GM23338 (cell line): Measurements from ENCODE around the gene SORBS1. TPM values are rescaled to one million over a fixed set of nuclear protein-coding genes. Genes with fewer than 3 reads are reported as not detected.

Experiments used
- ATAC-seq: fragments of 200-7000 bp; cut with Tn5 transposase; 3 replicates; pipeline ENCODE4 v1.9.1; 2020
- DNase-seq: peaks from one replicate; pipeline ENCODE4 v3.0.0-alpha.2; 2015; ENCODE audit warnings: low spot score
- H2AFZ ChIP-seq: fragments of 200-600 bp; sonication (generic); 2 replicates; pipeline ENCODE4 v1.8.0; 2016; ENCODE audit warnings: antibody characterized with exemption, mild to moderate bottlenecking, moderate library complexity
- H3F3A ChIP-seq: fragments of 200-600 bp; sonication (generic); replicated peaks from 2 replicates; pipeline ENCODE4 v1.8.0; 2017; ENCODE audit warnings: antibody characterized with exemption, mixed run types, low read depth
- H3K27ac ChIP-seq: fragments of 200-600 bp; sonication (generic); 2 replicates; pipeline ENCODE4 v1.6.1; 2016; ENCODE audit warnings: low read depth
- H3K27me3 ChIP-seq: fragments of 200-600 bp; sonication (generic); 2 replicates; pipeline ENCODE4 v1.8.0; 2016; ENCODE audit warnings: mild to moderate bottlenecking, mixed run types, moderate library complexity; ENCODE audit not compliant: insufficient read depth
- H3K36me3 ChIP-seq: fragments of 200-600 bp; sonication (generic); 2 replicates; pipeline ENCODE4 v1.8.0; 2016; ENCODE audit warnings: mild to moderate bottlenecking; ENCODE audit not compliant: insufficient read depth
- H3K4me1 ChIP-seq: fragments of 200-600 bp; sonication (generic); 2 replicates; pipeline ENCODE4 v1.8.0; 2016; ENCODE audit warnings: mild to moderate bottlenecking, moderate library complexity; ENCODE audit not compliant: insufficient read depth
- H3K4me2 ChIP-seq: fragments of 200-600 bp; sonication (generic); 2 replicates; pipeline ENCODE4 v1.7.1; 2017; ENCODE audit warnings: mixed run types
- H3K4me3 ChIP-seq: fragments of 200-600 bp; sonication (generic); 2 replicates; pipeline ENCODE4 v1.6.1; 2016; ENCODE audit warnings: mixed run types
- H3K79me2 ChIP-seq: fragments of 200-600 bp; sonication (generic); replicated peaks from 2 replicates; pipeline ENCODE4 v1.8.0; 2017; ENCODE audit warnings: mild to moderate bottlenecking; ENCODE audit not compliant: insufficient read depth
- H3K9me2 ChIP-seq: fragments of 200-600 bp; sonication (generic); 2 replicates; pipeline ENCODE4 v1.8.0; 2017; ENCODE audit not compliant: insufficient read depth
- H4K20me1 ChIP-seq: fragments of 200-600 bp; sonication (generic); replicated peaks from 2 replicates; pipeline ENCODE4 v1.8.0; 2017; ENCODE audit warnings: mild to moderate bottlenecking; ENCODE audit not compliant: insufficient read depth
- H3K27ac Mint-ChIP-seq: 2 replicates; pipeline ENCODE4 v1.8.0; 2020; ENCODE audit warnings: inconsistent platforms, mild to moderate bottlenecking, moderate library complexity, mixed read lengths
- H3K27me3 Mint-ChIP-seq: 3 replicates; pipeline ENCODE4 v1.8.0; 2022; ENCODE audit warnings: low read depth, mild to moderate bottlenecking, moderate library complexity, mixed read lengths, inconsistent platforms; ENCODE audit not compliant: insufficient read depth, poor library complexity
- H3K36me3 Mint-ChIP-seq: 3 replicates; pipeline ENCODE4 v1.8.0; 2021; ENCODE audit warnings: low read depth, mild to moderate bottlenecking, inconsistent platforms, moderate library complexity, mixed read lengths
- H3K4me1 Mint-ChIP-seq: 3 replicates; pipeline ENCODE4 v1.8.0; 2020; ENCODE audit warnings: mild to moderate bottlenecking, inconsistent platforms, mixed read lengths
- H3K4me3 Mint-ChIP-seq: 3 replicates; pipeline ENCODE4 v1.8.0; 2021; ENCODE audit warnings: moderate library complexity, mild to moderate bottlenecking, inconsistent platforms, mixed read lengths
- H3K9me3 Mint-ChIP-seq: 3 replicates; pipeline ENCODE4 v1.8.0; 2020; ENCODE audit warnings: moderate library complexity, mild to moderate bottlenecking, inconsistent platforms, mixed read lengths
- CREB1 ChIP-seq: fragments of 250-450 bp; sonication (Bioruptor Pico); IDR thresholded peaks from 2 replicates; pipeline ENCODE4 v1.5.0; 2020; ENCODE audit warnings: low read depth, mild to moderate bottlenecking, moderate library complexity
- CTCF ChIP-seq, 2 experiments: fragments of 200-600 bp in 1 of 2; sonication (generic) in 1 of 2; conservative IDR thresholded peaks; 2 replicates each; pipeline versions ENCODE4 v1.5.1 to v1.6.1; 2016 to 2017; ENCODE audit warnings: antibody characterized with exemption in 2 of 2, low read depth in 2 of 2, mild to moderate bottlenecking in 2 of 2, moderate library complexity in 1 of 2
- ETS1 ChIP-seq: IDR thresholded peaks from 2 replicates; pipeline ENCODE4 v1.6.1; 2016; ENCODE audit warnings: antibody characterized with exemption
- EZH2 ChIP-seq: fragments of 200-600 bp; sonication (generic); IDR thresholded peaks from one replicate; pipeline ENCODE4 v1.8.0; 2017; ENCODE audit warnings: antibody characterized with exemption, mild to moderate bottlenecking, low read depth; ENCODE audit not compliant: unreplicated experiment
- EZH2phosphoT487 ChIP-seq: fragments of 200-600 bp; sonication (generic); IDR thresholded peaks from one replicate; pipeline ENCODE4 v1.8.1; 2018; ENCODE audit warnings: antibody characterized with exemption; ENCODE audit not compliant: unreplicated experiment
- JUNB ChIP-seq: IDR thresholded peaks from one replicate; pipeline ENCODE4 v1.6.1; 2016; ENCODE audit warnings: antibody characterized with exemption; ENCODE audit not compliant: unreplicated experiment
- NANOG ChIP-seq: IDR thresholded peaks from 2 replicates; pipeline ENCODE4 v1.6.1; 2016; ENCODE audit warnings: antibody characterized with exemption, borderline replicate concordance
- REST ChIP-seq: IDR thresholded peaks from one replicate; pipeline ENCODE4 v1.6.1; 2018; ENCODE audit warnings: antibody characterized with exemption; ENCODE audit not compliant: unreplicated experiment
- STAT1 ChIP-seq: IDR thresholded peaks from one replicate; pipeline ENCODE4 v1.6.1; 2016; ENCODE audit warnings: antibody characterized with exemption; ENCODE audit not compliant: unreplicated experiment
- ZNF114 ChIP-seq: fragments of 250-450 bp; sonication (Bioruptor Pico); IDR thresholded peaks from 2 replicates; pipeline ENCODE4 v1.5.0; 2020; ENCODE audit warnings: mild to moderate bottlenecking, moderate library complexity
- ZNF462 ChIP-seq: fragments of 250-450 bp; sonication (Bioruptor Pico); IDR thresholded peaks from 2 replicates; pipeline ENCODE4 v1.5.0; 2020; ENCODE audit warnings: mild to moderate bottlenecking, moderate library complexity
- polyA plus RNA-seq: library from polyadenylated mRNA; unstranded; fragments of >200 nt; fragmentation: Nextera tagmentation; extraction: Ambion mirVana; gene quantifications from 2 replicates; pipeline ENCODE4 v1.2.1, GENCODE V29; 2016
- total RNA-seq: library from RNA; depleted of rRNA; stranded (reverse); fragments of >200 nt; shearing (Covaris generic); gene quantifications from 2 replicates; pipeline ENCODE4 v1.2.3, GENCODE V29; 2014

SORBS1 gene
- total and polyA plus RNA-seq, 2 experiments from 2014 or later, result 47.7 to 51.5 TPM

GRCh38 chr10:95502377-95502776, 58.8 kb downstream of the SORBS1 start (continued):
- TF ChIP-seq ZNF462 (CRISPR knock-in tag), result no peak
- TF ChIP-seq EZH2, result no peak
- no peak for TF ChIP-seq JUNB
- no peak for TF ChIP-seq EZH2phosphoT487
- no peak for TF ChIP-seq ZNF114

- DNase-seq (no peak), ATAC-seq (no peak)
- Histone ChIP-seq H3K4me2 (no peak overlapping the region), H3K27me3 (no peaks in the 10 kb centered on the region), H2AFZ (no peak overlapping the region), H3K9me2 (no peaks in the 10 kb centered on the region), H3K27ac (peak overlapping the region; percentile 4; the same call in 1 of the 2 replicates), H3K4me1 (peaks cover 42% of the 10 kb centered on the region), H3K36me3 (no peaks in the 10 kb centered on the region), H3K79me2 (peaks cover 76% of the 10 kb centered on the region), H3F3A (no peaks in the 10 kb centered on the region), H4K20me1 (no peaks in the 10 kb centered on the region; the same call in 1 of the 2 replicates), H3K4me3 (no peak overlapping the region)
- Mint-ChIP-seq H3K4me3 (no peak overlapping the region), H3K27me3 (no peaks in the 10 kb centered on the region), H3K36me3 (no peaks in the 10 kb centered on the region), H3K27ac (no peak overlapping the region; the same call in 1 of the 2 replicates), H3K4me1 (peaks cover 54% of the 10 kb centered on the region), H3K9me3 (no peaks in the 10 kb centered on the region)
- TF ChIP-seq ETS1 (no peak), EZH2phosphoT487 (no peak), STAT1 (no peak), NANOG (no peak), REST (no peak), ZNF114 (no peak), CREB1 (no peak), CTCF (conservative IDR thresholded peaks at IDR 0.05; ENCODE audit: low read depth in 2 of 2) (no peak)
These were observed 59.7 kb downstream of the SORBS1 start for GRCh38 chr10:95501203-95502094.
